SKM-1 treated with dmso at 0.1 percent for 144 hours (cell line): Measurements from ENCODE around the gene DPYSL5.

Experiments
- DNase-seq: peaks from one replicate; lab custom pipeline; 2025; ENCODE audit not compliant: unreplicated experiment; lab: John Stamatoyannopoulos, UW

Gene DPYSL5

GRCh38 chr2:26843041-26843440 is 4.9 kb upstream of the DPYSL5 start:
- DNase-seq = no peak

- no peak for DNase-seq
Measured at GRCh38 chr2:26845021-26845420, 2.9 kb upstream of the DPYSL5 start.

- peak; percentile 82 for DNase-seq
Measured at GRCh38 chr2:26846334-26847306, 1.3 kb upstream of the DPYSL5 start.

- no peak for DNase-seq
Measured at GRCh38 chr2:26847307-26847654, 651 bp upstream of the DPYSL5 start.

- no peak for DNase-seq
Measured at GRCh38 chr2:26848336-26849055, 564 bp downstream of the DPYSL5 start.

GRCh38 chr2:26849056-26849999 is 1.4 kb downstream of the DPYSL5 start:
- DNase-seq = no peak

- DNase-seq = no peak
Measured at GRCh38 chr2:26850000-26850431, 2.1 kb downstream of the DPYSL5 start.

- no peak for DNase-seq
Measured at GRCh38 chr2:26850505-26850904, 2.6 kb downstream of the DPYSL5 start.

- no peak for DNase-seq
Measured at GRCh38 chr2:26852405-26853306, 4.7 kb downstream of the DPYSL5 start.

- no peak for DNase-seq
Measured at GRCh38 chr2:26853751-26854150, 5.8 kb downstream of the DPYSL5 start.

- no peak for DNase-seq
Measured at GRCh38 chr2:26854283-26854827, 6.4 kb downstream of the DPYSL5 start.

- no peak for DNase-seq
Measured at GRCh38 chr2:26855466-26855865, 7.5 kb downstream of the DPYSL5 start.

GRCh38 chr2:26859622-26860021 is 11.7 kb downstream of the DPYSL5 start:
- no peak for DNase-seq

- no peak for DNase-seq
Measured at GRCh38 chr2:26860211-26860850, 12.4 kb downstream of the DPYSL5 start.

- no peak for DNase-seq
Measured at GRCh38 chr2:26861610-26862224, 13.8 kb downstream of the DPYSL5 start.

GRCh38 chr2:26864226-26864625 is 16.3 kb downstream of the DPYSL5 start:
- DNase-seq = no peak

GRCh38 chr2:26864646-26865045 is 16.7 kb downstream of the DPYSL5 start:
- DNase-seq = no peak

GRCh38 chr2:26870585-26871095 is 22.7 kb downstream of the DPYSL5 start:
- DNase-seq = no peak
